GM21367 (cell line): ENCODE measurements around the gene KCNQ1.

Source experiments
- ATAC-seq: cut with Tn5 transposase; IDR thresholded peaks from one replicate; pipeline ENCODE4 v1.9.1; 2021; ENCODE audit not compliant: unreplicated experiment

Gene KCNQ1

DNA sequence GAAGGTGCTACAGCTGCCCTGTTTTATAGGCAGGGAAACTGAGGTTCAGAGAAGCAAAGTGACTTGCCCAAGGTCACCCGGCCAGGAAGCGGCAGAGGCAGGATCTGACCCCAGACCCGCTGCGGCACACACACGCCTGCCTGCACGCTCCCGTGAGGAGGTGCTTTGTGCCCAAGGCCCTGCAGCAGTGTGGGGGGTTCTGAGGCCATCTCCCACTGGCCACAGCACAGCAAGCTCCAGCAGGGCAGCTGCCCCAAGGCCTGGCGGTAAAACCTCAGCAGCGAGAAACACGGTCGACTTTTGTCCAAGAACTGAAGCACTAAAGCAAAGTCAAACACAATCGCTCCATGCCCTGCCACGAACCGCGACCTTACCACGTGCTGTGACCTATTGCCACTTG is 398.1 kb downstream of the KCNQ1 start:
- ATAC-seq, result no peak

DNA sequence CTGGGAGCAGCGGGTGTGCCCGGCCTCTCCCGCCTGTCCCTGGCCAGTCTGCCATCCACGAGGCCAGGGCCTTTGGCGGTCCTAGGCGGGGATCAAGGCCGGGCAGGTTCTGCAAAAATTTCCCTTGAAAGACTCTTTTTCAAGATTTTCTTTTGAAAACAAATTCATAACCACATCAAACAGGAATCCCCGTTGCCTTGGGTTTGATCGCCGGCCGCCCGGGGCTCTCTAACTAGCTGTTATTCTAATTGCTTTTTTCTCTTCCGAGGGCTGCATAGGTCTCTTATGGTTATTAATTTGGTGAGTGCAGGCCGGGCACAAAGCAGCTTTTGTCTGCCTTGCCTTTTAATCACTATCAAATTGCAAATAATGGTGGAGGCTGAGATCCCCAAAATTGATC is 398.7 kb downstream of the KCNQ1 start:
- no peak for ATAC-seq

DNA sequence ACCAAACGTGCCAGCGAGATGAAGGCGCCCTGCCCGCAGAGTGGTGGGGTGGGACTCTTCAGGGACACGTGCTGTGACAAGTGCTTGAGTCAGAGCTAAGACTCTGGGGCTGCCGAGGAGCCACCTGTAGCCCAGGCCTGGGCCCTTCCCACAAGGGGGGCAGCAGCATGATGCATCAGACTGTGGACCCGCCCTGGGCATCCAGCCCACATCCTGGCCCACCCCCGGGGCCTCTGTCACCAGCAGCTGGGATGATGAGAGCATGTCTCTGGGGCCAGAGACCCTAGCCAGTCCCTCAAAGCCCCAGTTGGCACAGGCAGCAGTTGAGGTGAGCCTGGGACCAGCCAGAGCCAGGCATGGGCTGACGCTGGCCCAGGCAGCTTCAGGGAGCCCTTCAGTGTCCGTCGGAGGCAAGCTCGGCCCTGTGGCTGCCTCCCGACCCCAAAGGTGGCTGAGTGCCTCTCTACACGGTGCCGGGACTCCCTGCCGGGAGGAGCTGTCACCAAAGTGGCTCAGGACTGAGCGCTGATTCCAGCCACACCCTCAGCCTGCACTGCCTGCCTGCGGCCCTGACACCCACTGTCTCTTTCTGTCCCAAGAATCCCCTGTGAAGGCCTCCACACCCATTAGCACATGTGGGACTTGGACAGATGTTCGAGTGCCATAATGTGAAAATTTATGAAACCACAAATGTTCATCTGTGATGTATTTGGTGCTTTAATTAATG is 399.5 kb downstream of the KCNQ1 start:
- no peak for ATAC-seq

DNA sequence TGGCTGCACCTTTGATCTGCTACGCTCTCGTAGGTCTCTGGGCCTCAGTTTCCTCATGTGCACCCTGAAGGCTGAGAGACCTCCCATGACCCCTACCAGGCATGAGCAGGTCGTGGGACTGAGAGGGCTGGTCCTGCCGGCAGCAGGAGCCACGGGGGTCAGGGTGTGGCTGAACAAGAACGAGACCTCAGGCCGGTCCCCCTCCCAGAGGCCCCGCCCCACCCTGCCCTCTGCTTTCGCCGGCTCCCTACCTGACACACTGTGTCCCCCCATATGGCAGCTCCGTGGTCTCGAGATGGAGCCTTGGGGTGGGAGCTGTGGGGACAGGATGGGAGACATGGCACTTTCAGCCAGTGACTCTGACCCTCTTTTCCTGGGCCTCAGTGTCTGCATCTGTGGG is 400.2 kb downstream of the KCNQ1 start:
- no peak for ATAC-seq

DNA sequence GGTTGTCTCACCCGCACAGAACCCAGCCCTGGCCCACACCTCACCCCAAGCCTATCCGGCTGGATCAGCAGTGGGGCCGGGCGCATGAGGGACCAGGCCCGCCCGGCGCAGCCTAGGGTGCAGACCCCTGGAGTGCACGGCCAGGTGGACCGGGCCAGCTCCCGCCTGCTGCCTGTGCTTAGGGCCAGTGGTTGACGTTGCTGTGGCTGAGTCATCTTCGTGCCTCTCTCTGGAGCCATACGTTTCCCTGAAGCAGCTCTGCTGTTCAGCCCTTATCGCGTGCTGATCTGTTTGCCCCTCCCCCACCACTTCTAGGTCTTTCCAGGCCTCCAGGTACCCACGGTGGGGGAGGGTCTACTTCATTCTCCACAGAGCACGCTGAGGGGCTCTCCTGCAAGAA is 401.2 kb downstream of the KCNQ1 start:
- ATAC-seq, result no peak

DNA sequence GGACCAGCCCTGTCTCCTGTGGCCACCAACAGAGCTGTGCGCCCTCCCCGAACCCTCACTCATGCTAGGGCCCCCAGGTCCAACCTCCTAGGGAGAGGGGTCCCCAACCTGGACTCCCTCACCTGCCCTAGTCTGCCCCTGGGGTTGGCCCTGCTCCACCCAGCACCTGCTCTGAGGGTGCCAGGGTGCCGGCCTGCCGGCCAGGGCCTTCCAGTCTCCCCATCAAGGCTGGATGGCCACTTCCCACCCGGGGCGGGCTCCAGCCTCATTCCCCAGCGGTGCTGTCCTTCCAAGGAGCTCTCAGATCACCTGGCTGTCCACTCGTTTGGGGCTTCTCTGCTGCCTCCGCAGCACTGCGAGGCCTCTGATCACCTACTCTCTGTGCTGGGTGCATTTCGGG is 401.7 kb downstream of the KCNQ1 start:
- ATAC-seq, result no peak

DNA sequence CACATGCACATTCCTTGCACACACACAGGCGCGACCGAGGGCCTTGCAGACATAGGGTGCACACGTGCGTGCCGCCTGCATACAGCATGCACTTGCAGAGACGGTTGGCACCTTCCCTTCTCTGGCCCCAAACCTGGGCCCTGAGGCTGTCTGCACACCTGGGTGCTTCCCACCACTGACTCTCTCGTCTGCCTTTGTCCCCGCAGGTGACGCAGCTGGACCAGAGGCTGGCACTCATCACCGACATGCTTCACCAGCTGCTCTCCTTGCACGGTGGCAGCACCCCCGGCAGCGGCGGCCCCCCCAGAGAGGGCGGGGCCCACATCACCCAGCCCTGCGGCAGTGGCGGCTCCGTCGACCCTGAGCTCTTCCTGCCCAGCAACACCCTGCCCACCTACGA is 402.8 kb downstream of the KCNQ1 start:
- no peak for ATAC-seq

DNA sequence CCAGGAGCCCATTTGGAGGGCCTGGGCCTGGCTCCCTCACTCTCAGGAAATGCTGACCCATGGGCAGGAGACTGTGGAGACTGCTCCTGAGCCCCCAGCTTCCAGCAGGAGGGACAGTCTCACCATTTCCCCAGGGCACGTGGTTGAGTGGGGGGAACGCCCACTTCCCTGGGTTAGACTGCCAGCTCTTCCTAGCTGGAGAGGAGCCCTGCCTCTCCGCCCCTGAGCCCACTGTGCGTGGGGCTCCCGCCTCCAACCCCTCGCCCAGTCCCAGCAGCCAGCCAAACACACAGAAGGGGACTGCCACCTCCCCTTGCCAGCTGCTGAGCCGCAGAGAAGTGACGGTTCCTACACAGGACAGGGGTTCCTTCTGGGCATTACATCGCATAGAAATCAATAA is 403.7 kb downstream of the KCNQ1 start:
- ATAC-seq, result no peak

DNA sequence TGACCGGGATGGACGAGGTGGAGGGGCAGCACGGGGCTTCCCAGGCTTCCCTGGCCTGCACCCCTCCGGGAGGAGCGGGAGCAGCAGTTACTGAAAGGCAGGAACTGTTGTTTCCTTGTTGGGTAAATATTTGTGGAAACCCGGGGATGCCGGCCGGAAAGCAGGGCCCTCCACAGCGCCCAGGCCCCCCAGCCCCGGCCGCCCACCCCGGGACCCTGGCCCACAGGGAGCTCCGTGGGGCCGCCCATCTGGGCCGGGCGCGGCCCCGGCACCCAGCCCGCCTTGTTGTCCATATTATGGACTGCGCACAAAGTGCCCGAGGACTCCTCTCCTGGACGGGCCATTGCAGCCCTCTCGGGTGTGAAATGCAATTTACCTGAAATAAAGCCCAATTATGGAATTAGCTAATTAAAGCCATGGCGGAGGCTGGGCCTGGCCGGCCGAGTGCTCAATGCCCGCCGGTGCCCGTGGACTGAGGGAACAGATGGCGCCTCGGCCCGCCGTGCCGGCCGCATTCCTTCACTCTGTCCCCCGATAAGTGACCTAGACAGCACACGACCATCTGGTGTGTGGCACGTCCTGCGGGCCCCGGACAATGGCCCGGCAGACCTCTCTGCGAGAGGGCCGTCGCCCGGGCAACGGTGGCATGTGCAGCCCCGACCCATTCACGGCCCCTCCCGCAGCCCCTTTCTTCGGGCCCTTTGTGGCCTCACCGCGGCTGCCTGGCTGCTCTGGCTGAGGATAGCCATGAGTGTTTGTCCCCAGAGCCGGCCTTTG is 405.4 kb downstream of the KCNQ1 start:
- ATAC-seq, result no peak

DNA sequence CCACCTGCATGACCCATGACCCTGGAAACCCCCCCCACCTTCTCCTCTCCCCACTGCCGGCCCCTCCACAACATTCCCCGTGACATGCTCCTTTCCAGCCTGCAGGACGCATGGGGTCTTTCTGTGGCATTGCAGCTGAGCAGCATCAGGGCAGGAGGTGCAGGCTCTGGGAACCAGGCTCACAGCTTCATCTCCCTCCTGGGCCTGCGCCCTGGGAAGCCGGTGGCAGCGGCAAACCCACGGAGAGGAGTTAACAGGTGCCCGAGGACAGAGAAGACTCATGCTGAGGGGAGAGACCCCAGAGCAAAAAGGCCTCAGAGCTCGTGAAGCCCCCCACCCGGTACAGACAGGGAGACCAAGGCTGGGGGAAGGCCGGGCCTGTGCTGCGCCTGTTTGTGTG is 408.6 kb downstream of the KCNQ1 start:
- ATAC-seq, result no peak

DNA sequence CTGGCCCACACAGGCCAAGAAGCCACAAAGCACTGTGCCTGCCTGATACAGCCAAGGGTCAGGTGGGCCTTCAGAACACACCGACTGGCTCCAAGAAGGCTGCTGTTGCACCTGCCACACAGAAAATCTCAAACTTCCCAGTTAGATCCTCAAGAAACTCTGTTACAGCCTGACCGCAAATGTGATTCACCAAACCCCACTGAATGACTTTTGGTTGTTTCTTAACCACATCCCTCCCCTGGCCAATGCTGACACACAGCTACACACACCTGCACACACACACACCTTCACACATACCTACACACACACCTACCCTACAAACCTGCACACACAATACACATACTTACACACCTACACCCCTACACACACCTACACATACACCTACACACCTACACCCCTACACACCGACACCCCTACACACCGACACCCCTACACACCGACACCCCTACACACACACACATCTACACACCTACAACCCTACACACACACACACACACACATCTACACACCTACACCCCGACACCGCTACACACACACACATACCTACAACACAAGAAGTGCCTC is 409.3 kb downstream of the KCNQ1 start:
- no peak for ATAC-seq

DNA sequence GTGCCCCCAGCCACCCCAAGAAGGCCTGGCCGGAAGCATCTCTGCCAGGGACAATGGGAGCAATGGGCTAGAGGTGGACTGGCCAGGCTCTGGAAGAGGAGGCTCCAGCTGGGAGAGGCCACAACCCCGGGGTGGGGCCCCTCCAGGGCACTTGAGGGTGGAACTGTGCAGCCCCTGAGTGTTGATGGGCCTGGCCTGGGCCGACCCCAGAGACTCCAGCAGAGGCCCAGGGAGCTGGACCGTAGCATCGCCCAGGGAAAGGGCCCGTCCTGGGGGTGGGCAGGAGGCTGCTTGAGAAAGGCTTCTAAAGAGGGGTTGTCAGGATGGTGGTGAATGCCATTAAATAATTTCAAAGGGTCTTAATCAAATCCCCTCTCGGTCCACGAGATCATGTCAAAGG is 410.4 kb downstream of the KCNQ1 start:
- no peak for ATAC-seq

DNA sequence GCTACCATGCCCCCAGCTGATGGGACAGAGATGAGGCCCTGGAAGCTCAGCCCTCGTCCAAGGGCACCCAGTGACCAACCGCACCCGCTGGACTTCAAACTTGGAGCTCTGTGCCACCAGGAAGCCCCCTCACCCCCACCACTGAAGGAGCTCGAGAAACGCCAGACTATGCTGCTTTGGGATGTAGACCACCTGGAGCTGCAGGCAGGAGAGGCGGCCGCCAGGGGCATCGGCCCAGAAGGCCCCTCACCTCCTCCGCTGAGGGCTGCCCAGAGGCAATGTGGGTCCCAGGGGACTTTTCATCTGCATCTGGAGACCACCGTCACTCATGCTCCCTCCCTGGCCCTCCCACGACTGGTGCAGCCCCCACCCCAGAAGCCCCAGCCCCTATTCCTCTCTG is 412.5 kb downstream of the KCNQ1 start:
- ATAC-seq, result no peak

DNA sequence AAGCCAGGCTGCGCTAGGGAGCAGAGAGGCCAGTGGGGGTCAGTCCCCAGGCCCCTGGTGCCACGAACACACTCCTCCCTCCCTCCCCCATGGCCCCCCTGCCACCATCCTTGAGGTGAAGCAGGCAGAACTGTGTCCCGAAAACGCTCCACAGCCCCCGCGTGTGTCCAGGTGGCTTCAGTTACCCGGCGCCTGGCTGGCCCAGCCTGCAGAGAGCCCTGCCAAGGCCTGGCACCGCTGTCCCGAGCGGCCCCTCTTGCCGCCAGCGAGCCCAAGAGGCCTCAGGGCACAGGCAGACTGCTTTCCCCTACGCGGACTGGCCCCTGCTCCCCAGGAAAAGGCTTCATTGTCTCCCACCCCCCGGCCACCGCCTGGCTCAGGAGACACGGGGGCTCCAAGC is 413.1 kb downstream of the KCNQ1 start:
- ATAC-seq, result no peak

DNA sequence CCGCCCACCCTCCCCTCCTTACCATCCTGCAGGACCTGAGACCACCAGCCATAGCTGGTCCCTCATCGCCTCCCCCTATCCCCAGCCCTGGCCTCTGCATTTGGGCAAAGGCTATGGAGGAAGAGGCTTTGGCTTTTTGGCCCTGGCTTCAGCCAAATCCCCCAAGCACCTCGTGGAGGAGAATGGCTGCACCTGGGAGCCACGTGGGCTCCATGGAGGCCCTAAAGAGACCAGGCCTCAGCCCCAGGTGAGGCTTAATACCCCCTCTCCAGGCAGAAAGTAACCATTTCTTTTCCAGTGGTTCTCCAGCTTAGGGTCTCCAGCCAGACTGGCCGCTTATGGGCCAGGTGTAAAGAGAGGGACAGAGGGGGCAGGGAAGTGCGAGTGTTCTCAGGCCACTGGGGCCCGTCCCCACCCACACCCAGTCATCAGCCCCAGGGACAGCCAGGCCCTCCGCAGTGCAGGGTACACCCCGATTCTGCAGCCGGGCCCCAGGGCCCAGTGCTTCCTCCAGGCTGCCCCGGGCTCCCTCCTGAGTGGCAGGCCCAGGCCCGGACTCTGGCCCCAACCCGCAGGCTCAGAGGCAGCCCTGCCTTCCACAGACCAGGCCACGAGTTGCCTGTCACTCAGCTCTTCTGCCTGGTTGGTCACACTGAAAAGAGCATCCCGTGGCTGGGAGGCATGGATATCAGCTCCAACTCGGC is 414.3 kb downstream of the KCNQ1 start:
- ATAC-seq, result no peak

DNA sequence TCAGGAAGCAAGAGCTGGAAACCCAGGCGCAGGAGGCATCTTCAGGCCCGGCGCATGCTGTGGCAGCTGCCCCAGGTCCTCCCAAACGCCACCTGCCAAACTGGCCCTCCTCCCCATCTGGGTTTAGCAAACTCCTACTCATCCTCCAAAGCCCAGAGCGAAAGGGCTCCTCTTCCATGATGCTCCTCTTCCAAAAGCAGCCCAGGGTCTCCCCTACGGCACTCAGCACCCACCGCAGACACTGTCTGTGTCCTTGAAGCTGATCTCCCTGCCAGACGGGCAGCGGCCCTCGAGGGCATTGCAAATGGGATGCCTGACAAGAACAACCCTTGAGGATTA is 414.9 kb downstream of the KCNQ1 start:
- no peak for ATAC-seq

DNA sequence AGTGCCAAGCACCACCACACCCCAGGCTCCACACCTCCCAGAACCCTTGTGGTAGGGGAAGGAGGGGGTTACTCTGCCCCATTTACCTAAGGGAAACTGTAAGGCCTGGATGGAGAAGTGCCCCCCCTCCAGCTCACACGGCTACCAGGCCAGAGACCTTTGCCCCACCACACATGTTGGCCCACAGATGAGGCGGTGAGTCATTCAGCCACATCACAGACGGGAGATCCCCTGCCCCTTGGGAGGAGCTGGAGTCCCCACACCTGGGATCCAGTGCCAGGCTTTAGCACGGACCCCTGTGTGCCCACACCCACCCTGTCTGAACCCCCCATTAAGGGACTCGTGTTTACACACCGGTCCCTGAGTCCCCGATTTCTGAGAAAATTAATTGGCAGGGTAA is 415.8 kb downstream of the KCNQ1 start:
- ATAC-seq, result no peak

DNA sequence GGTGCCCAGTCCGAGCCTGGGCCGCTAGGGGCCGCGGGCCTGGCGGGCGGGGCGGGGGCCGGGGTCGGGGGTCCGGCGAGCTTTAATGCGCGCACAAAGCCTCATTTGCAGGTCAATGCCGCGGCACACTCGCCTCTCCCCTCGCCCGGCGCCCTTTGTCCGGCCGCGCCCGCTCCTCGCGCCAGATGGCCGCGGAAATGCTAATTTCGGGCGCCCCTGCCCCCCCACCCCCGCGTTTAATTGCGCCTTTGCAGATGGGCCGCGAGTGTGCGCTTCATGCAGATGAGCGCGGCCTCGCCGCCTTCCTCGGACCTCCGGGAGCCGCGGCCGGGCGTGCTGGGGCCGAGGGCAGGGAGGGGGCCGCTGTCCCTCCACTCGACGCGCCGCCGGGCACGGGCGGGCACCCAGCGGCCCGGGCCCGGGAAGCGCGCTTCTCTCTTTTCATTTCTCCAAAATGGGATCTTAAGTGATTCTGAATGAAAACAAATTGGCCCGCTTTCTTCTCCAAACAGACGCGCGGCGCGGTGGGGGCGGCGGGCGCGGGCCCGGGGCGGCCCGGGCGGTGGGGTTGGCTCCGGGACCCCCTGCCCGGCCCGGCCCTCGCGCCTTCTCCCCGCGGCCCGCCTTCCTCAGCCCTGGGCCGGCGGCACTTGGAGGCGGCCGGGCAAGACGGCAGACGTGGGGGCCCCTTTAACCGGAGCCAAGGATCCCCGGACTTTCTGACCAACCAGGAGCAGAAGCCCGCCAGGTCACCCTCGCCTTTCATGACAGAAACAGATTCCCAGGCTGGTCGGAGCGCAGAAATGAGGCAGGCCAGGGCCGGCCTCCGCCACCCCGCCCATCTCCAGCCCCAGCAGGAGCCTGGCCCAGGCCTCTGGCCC is 417.8 kb downstream of the KCNQ1 start:
- ATAC-seq, result no peak

DNA sequence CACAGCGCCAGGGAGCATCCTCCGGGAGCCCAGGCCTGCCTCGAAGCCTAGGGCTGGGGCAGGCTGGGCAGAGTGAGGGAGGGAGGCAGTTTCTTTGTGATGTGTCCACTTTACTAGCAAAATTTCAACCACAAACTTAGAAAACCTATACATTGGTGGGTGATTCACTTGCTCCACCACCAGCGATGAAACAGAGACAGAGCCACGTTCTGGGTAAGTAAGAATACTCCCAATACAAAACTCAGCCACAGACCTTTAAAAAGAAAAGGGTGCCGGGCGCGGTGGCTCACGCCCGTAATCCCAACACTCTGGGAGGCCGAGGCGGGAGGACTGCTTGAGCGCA is 418.4 kb downstream of the KCNQ1 start:
- no peak for ATAC-seq

DNA sequence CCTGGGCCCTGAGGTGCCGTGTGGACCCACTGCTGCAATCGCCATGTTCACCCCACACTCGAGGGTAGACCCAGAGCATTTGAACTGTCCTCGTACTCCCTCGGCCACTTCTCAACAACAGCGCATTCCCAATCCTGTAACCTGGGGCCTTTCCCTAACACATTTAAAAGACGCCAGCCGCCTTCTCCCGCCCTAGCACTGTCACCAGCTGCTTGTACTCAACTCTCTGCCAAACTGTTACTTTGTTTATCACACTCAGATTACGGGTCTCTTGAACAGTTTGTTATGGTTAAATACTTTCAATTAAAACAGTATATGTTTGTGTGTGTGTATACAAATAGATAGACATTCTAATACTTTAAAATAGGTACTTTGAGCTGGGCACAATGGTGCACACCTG is 420.1 kb downstream of the KCNQ1 start:
- ATAC-seq, result no peak

DNA sequence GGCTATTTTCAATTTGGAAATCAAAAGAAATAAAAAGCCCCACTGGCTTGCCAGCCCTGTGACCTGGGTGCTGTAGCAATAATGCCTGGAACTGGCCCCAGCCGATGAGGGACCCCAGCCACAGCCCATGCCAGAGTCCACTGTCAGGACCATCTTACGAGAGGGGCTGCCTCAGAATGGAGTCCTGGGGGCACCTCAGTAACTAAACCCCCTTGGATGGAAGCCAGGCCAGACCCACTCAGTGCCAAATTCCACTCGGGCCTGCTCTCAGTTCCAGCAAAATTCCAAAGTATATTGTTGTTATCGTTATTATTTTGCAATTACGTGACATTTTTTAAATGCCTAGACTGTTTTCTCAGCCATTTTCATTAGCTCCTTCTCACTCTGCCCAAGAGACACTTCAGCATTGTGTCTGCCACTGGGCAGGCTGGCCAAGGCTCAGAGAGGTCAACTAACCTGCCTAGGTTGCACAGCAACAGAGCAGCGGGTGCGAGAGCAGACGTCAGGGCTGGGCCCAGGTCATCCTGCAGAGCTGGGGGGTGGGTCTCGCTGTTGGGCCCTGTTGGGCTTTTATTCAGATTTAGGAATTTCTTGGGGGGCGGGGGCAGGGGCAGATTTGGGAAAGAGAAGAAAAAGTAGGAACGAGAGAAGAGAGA is 421.2 kb downstream of the KCNQ1 start:
- ATAC-seq, result no peak
